Stomach (tissue), 9 donors: ENCODE results near the gene PTPRT. TPM values are rescaled to one million over a fixed set of nuclear protein-coding genes. Genes with fewer than 3 reads are reported as not detected.

Experiments
- DNase-seq, 2 donors: peaks; one replicate each; pipeline versions ENCODE4 v3.0.0 to v3.0.0-alpha.2; 2013 to 2019
- H3K27ac ChIP-seq, 5 donors: fragments of 200-600 bp in 4 of 5; sonication (generic) in 4 of 5; one replicate each; pipeline ENCODE4 v1.5.1; 2013 to 2019; ENCODE audit warnings: mild to moderate bottlenecking in 1 of 5, moderate library complexity in 1 of 5
- H3K27me3 ChIP-seq, 3 donors: fragments of 200-600 bp; sonication (generic); one replicate each; pipeline ENCODE4 v1.5.1; 2017 to 2019; ENCODE audit warnings: mixed run types in 1 of 3
- H3K36me3 ChIP-seq, 4 donors: fragments of 200-600 bp; sonication (generic); 1 replicate in 3 of 4; 2 replicates in 1 of 4; pipeline ENCODE4 v1.5.1; 2016 to 2019
- H3K4me1 ChIP-seq, 4 donors: fragments of 200-600 bp; sonication (generic); one replicate each; pipeline ENCODE4 v1.5.1; 2016 to 2019
- H3K4me3 ChIP-seq, 4 donors: fragments of 200-600 bp; sonication (generic) in 3 of 4; one replicate each; pipeline ENCODE4 v1.5.1; 2016 to 2019; ENCODE audit warnings: mild to moderate bottlenecking in 1 of 4
- H3K9me3 ChIP-seq, 4 donors: fragments of 200-600 bp; sonication (generic); one replicate each; pipeline ENCODE4 v1.5.1; 2016 to 2019
- CTCF ChIP-seq, 7 experiments: fragments of 450-650 bp in 4 of 7; fragments of 200-600 bp in 3 of 7; sonication (generic) in 3 of 7; IDR thresholded peaks; one replicate each; pipeline ENCODE4 v1.5.1; 2016 to 2019; ENCODE audit warnings: antibody characterized with exemption in 7 of 7, control low read depth in 2 of 7, mild to moderate bottlenecking in 1 of 7
- EP300 ChIP-seq: sonication (generic); formaldehyde crosslinking; IDR thresholded peaks from one replicate; pipeline ENCODE4 v1.6.1; 2017; ENCODE audit warnings: antibody characterized with exemption
- POLR2A ChIP-seq, 4 donors: fragments of 450-650 bp; IDR thresholded peaks; one replicate each; pipeline ENCODE4 v1.6.1; 2016; ENCODE audit warnings: antibody characterized with exemption in 4 of 4, control low read depth in 2 of 4, mild to moderate bottlenecking in 1 of 4, moderate library complexity in 1 of 4
- POLR2AphosphoS5 ChIP-seq, 3 donors: sonication (generic); formaldehyde crosslinking; IDR thresholded peaks; one replicate each; pipeline ENCODE4 v1.6.1; 2016; ENCODE audit warnings: antibody characterized with exemption in 3 of 3
- WGBS, 5 donors: extraction: QIAGEN DNeasy Blood & Tissue Kit in 3 of 5; methylation state at CpG; one replicate each; pipeline versions ENCODE4 v1.1.5 to v1.1.7; 2013 to 2018; 5-methylcytosine and 5-hydroxymethylcytosine counted together
- intact Hi-C: fragments of 100-400 bp; cut with DNase I; formaldehyde crosslinking; loops from one replicate; pipeline ENCODE4 v1.15.1; 2023; ENCODE audit warnings: low total_unique reads
- polyA plus RNA-seq, 3 donors: library from polyadenylated mRNA; stranded (reverse); fragments of 200-250 nt; gene quantifications; one replicate each; pipeline ENCODE4 v1.2.3, GENCODE V29; 2013
- total RNA-seq, 5 donors: library from RNA; depleted of rRNA; stranded (reverse); fragments of >200 nt; gene quantifications; one replicate each; pipeline versions ENCODE4 v1.1.0 to v1.2.3, GENCODE V29; 2014 to 2016
- donor health status: healthy with polysubstance abuse.
- donor health status: Bipolar disorder and iron deficiency.
- donor health status: healthy.

The PTPRT gene
- total and polyA plus RNA-seq, 8 donors: 0.05 to 11.6 (median 1.7) TPM; not detected in 2

- DNase-seq: no peak
- Histone ChIP-seq H3K4me3 (no peak overlapping the region), H3K27ac (no peak overlapping the region), H3K27me3 (no peaks in the 10 kb centered on the region), H3K36me3 (no peaks in the 10 kb centered on the region), H3K4me1 (no peaks in the 10 kb centered on the region), H3K9me3 (no peaks in the 10 kb centered on the region)
- no peak for TF ChIP-seq POLR2A (IDR thresholded peaks at IDR 0.05)
- TF ChIP-seq POLR2AphosphoS5 (IDR thresholded peaks at IDR 0.05): no peak
- no peak for TF ChIP-seq EP300
- TF ChIP-seq CTCF (IDR thresholded peaks at IDR 0.05): no peak
- WGBS, 5 donors: 33 to 51% (median 38%) methylated on average over 2 of the region's 2 CpGs
- intact Hi-C loops: no loop called here
These were observed 1064.3 kb downstream of the PTPRT start for GRCh38 chr20:42125426-42125825.

- 66 to 78% (median 73%) methylated on average over 11 of the region's 11 CpGs for WGBS, 5 donors
- intact Hi-C loops: no loop called here
These were observed 1065.7 kb downstream of the PTPRT start for GRCh38 chr20:42123981-42124473.

GRCh38 chr20:42118409-42119125 lies 1071.1 kb downstream of the PTPRT start:
- intact Hi-C loops: no loop called here
- Histone ChIP-seq H3K36me3 (no peaks in the 10 kb centered on the region), H3K9me3 (no peaks in the 10 kb centered on the region), H3K27me3 (no peaks in the 10 kb centered on the region), H3K4me1 (no peaks in the 10 kb centered on the region), H3K4me3 (no peak overlapping the region), H3K27ac (no peak overlapping the region)
- TF ChIP-seq CTCF (IDR thresholded peaks at IDR 0.05) (no peak), POLR2AphosphoS5 (IDR thresholded peaks at IDR 0.05) (no peak), EP300 (no peak), POLR2A (IDR thresholded peaks at IDR 0.05) (no peak)
- WGBS, 5 donors: 67 to 78% (median 68%) methylated on average over 7 of the region's 7 CpGs
- no peak for DNase-seq

More at GRCh38 chr20:42123981-42124473, 1065.7 kb downstream of the PTPRT start:
- no peaks in the 10 kb centered on the region for H3K27me3 ChIP-seq
- no peaks in the 10 kb centered on the region for H3K4me1 ChIP-seq
- H3K4me3 ChIP-seq: no peak overlapping the region
- TF ChIP-seq POLR2AphosphoS5 (IDR thresholded peaks at IDR 0.05) (no peak), POLR2A (IDR thresholded peaks at IDR 0.05) (no peak), EP300 (no peak), CTCF (IDR thresholded peaks at IDR 0.05) (no peak)
- no peaks in the 10 kb centered on the region for H3K36me3 ChIP-seq
- DNase-seq: peak in 1 of 2 donors; percentile 62
- no peaks in the 10 kb centered on the region for H3K9me3 ChIP-seq
- no peak overlapping the region for H3K27ac ChIP-seq

- Histone ChIP-seq H3K9me3 (no peaks in the 10 kb centered on the region), H3K27me3 (no peaks in the 10 kb centered on the region), H3K4me1 (no peaks in the 10 kb centered on the region), H3K4me3 (no peak overlapping the region), H3K27ac (no peak overlapping the region), H3K36me3 (no peaks in the 10 kb centered on the region)
- DNase-seq: no peak
- WGBS, 5 donors: 72 to 84% (median 82%) methylated on average over 7 of the region's 7 CpGs
- TF ChIP-seq POLR2A (IDR thresholded peaks at IDR 0.05): no peak
- TF ChIP-seq EP300: no peak
- no peak for TF ChIP-seq CTCF (IDR thresholded peaks at IDR 0.05)
- no peak for TF ChIP-seq POLR2AphosphoS5 (IDR thresholded peaks at IDR 0.05)
- intact Hi-C loops: no loop called here
These were observed 1071.7 kb downstream of the PTPRT start for GRCh38 chr20:42118001-42118400.
